Stimulated activated CD4-positive, alpha-beta T cell treated with anti-CD3 and anti-CD28 coated beads, TNF-alpha, amount 100 ng/mL, for 48 hours (primary cell): ENCODE results near the gene IFIT2.
"Not testable (repeated sequence)": the region's sequence is repeated elsewhere in the genome, so short reads cannot be mapped to it uniquely, and the experiment has no call there.

Source experiments
- DNase-seq, 3 donors: peaks; one replicate each; pipeline ENCODE4 v3.0.0-alpha.2; 2020; ENCODE audit warnings: low read depth in 3 of 3

Gene IFIT2

DNA sequence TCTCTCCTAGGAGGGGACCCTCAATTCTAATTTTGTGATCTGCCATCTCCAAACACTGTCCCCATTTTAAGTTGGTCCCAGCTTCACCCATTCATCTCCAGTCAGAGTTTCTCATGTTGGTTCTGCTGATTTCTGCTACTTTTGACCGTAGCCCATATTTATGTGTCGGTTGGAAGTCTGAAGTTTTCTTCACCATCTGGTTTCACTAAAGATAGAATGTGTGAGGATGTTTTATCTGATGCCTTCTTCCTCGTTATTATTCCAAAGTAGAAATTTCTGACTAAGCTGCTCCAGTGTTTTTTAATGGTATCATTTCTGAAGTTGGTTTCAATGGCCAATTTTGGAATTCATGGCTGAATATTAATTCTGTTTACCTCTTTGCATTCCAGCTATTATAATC lies 21.3 kb upstream of the IFIT2 start:
- DNase-seq: no peak

DNA sequence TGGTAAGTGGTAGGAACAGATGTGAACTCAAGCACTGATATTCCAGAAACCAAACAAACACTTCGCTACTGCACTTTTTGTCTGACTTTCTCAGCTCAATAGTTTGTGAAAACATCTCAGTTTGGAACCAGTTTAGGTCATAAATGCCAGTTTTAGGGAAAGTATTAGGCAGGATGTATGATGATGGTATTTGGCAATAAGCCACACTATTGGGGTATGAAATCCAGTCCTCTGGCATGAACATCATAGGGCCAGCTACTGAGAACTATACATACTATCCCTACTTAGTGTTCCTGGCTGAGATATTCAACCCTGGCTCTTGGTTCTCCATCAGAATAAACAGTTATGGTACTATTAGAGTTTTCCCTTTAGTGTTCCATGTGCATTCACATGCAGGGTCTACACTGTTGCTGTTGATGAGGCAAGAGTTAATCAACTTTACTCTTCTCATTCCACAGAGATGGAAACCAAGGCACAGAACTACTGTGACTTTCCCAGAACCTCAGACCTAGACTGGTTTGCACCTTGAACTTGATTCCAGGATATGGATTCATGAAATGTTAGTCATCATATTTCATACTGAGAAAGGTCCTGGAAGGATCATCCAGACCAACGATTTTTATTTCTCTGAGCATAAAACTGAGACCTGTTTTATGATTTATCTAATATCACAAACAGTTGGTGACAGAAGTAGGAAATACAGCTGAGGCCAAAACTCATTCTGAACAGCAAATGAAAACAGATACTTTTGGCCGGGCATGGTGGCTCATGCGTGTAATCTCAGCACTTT lies 20.0 kb upstream of the IFIT2 start:
- no peak for DNase-seq

DNA sequence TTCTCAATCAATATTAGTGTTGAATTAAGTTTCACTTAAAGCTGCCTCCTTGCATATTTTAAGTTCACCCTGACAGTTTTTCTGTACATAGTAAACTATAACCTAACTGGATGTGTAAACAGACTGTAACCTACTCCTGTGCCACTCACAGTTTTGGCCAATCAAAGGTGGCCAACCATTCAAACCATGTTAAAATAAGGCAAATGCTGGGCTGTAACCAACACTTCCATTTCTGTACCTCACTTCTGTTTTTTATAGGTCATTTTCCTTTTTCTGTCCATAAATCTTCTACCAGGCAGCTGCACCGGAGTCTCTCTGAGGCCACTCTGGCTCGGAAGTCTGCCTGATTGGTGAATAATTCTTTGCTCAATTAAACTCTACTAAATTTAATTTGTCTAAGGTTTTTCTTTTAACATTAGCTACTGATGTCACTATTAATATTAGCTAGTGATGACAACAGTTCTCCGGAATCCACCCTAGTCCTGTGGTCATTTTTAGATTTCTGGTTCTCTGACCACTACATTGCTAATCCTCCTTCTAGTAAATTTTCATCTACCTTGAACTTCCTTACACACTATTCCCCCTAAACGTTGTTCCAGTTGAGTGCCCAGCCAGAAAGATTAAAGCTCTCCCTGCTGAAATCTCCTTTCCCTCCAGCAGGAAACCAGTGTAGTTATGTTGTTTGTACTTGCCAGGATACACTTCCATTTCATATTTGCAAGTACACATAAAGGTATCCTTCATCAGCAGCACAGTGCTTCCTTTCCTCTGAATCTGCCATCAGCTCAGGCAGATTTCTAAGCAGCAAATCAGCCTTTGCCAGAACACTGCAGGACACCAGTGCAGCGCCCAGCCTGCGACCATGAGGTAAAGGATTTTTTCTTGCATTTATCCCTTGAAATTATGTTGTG lies 18.6 kb upstream of the IFIT2 start:
- DNase-seq: no peak

DNA sequence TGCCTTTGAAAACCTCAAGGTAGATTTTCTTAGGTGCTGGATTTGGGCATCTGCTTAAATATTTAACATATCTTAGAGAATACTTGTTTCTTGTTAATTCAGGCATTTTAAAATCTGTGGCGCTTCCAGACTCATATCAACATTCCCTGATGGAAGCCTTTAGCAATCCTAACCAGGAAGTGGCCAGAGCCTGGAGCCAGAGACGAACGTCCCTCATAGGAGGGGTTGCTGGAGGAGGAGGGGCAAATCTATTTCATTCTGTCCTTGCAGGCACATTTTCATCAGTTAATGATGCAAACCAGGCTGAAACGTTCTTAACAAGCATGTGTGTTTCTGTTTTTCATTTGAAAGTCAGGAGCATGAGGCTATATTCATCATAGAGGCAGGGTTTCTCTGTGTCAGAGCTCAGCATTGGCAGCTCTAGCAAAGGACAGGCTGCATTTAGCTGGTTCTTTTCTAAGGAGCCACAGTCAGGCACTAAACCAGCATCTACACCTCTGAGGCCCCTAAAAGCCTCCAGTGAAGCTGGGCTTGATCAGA lies 17.8 kb upstream of the IFIT2 start:
- DNase-seq: no peak

DNA sequence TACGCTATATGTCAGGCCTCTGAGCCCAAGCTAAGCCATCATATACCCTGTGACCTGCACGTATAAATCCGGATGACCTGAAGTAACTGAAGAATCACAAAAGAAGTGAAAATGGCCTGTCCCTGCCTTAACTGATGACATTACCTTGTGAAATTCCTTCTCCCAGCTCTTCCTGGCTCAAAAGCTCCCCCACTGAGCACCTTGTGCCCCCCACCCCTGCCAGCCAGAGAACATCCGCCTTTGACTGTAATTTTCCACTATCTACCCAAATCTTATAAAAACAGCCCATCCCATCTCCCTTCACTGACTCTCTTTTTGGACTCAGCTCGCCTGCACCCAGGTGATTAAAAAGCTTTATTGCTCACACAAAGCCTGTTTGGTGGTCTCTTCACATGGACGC lies 17.1 kb upstream of the IFIT2 start:
- DNase-seq: not testable (repeated sequence)

DNA sequence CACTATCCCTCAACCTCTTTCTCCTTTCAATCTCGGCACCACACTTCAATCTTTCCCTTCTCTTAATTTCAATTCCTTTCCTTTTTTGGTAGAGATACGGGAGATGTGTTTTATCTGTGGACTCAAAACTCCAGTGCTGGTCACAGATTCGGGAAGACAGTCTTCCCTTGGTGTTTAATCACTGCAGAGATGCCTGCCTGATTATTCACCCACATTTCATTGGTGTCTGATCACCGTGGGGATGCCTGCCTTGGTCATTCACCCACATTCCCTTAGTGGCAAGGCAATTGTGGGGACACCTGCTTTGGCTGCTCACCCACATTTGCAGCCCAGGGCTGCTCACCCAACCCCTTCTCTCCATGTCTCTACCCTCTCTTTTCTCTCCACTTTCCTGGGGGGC lies 16.5 kb upstream of the IFIT2 start:
- DNase-seq: not testable (repeated sequence)

DNA sequence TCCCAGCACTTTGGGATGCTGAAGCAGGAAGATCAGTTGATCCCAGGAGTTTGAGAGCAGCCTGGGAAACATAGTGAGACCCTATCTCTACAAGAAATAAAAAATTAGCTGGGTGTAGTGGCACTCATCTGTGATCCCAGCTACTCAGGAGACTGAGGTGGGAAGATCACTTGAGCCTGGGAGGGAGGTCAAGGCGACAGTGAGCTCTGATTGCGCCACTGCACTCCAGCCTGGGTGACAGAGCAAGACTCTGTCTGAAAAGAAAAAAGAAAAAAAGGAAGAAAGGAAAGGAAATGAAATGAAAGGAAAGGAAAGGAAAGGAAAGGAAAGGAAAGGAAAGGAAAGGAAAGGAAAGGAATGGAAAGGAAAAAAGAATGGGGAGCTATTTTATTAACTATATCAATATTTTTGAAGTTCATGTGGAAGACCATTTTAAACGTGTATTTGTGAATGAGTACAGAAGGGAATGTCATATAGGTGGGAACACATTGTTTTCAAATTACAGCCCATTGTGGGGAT lies 7.1 kb upstream of the IFIT2 start:
- no peak for DNase-seq

DNA sequence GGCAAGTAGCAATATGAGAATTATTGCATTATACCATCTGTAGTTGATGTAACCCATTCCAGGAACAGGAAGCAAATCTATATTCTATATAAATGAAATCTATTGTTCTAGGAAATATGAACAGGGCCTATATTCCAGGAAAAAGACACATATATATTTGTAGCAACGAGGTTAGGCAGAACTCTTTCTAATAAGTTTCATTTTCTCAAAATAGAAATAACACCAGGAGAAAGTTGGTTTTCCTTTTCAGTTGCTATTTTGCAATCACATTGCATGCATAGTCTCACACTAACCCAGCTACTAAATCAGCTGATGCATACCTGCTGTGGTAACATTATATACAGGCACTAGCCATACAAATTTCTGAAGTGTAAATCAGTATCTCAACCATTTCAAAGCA lies 6.2 kb upstream of the IFIT2 start:
- no peak for DNase-seq

DNA sequence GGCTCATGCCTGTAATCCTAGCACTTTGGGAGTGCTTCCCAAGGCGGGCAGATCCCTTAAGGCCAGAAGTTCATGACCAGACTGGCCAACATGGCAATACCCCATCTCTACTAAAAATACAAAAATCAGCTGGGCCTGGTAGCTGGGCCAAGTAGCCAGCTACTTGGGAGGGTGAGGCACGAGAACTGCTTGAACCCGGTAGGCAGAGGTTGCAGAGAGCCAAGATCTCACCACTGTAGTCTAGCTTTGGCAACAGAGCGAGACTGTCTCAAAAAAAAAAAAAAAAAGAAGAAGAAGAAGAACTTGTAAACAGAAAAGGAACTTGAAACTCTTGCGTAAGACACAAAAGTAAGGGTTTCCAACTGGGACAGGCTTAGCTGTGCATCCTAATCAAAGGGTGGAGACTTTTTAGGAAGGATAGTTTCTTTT lies 5.6 kb upstream of the IFIT2 start:
- DNase-seq: no peak

DNA sequence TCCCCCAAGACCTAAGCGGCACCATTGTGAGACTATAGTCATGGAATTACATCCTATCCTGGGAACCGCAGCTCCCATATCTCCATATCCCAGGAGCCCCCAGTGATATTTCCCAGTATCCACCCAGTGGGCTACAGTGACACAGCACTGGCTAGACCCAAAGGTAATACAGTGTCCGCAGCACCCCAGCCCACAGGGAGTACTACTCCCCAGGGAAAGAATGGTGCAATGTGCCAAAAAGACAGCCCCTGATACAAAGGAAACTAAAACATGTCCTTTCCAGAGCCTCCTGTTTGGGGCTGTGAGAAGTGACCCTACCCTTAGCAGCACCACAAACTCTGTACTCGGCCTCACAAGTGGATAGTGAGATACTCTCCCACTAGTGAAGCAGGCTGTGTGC lies 4.5 kb upstream of the IFIT2 start:
- no peak for DNase-seq

DNA sequence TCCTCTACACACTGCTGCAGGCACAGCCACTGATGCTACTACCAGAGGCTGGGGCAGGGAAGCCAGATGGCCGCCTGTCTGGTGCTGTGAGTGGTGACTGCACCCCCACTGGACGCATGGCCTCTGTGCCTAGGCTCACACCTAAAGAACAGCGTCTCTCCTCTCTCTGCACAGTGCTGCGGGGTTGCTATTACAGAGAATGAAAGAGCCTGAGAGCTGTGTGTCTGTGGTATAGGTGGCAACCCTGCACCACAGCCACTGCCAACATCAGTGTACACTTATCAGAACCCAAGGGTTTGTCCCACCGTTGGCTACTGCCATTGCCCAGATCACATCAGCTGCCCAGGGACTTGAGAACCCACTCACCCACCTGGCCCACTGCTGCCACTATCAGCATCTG lies 4.1 kb upstream of the IFIT2 start:
- DNase-seq: no peak

DNA sequence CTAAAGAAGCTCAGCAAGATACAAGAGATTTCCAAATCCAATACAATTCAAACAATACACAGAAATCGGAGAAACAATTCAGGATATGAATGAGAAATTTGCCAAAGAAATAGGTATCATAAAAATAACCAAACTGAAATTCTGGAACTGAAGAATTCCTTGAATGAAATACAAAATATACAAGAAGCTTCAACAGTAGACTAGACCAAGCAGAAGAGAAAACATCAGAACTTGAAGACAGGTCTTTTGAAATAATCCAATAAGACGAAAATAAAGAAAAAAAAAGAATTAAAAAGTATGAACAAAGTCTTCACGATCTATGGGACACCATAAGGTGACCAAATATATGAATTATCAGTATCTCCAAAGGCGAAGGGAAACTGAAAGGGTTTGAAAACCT lies 2.8 kb upstream of the IFIT2 start:
- DNase-seq: no peak

DNA sequence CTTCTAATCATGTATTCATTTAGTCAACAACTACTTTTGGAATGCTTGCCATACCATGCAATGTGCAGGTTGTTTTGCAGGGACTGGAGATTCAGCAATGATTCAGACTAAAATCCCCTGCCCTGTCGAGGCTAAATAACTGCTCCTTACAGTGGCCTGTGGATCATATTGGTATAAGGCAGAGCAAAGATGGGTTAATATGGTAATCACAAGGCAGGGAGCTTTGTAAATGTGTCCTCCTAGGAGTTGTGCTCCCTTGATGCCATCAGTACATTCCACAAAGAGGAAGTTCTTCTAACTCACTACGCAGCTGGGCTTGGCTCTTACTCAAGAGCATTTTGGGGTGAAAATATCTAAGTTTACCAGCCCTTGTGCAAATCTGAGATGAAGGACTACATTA lies 614 bp upstream of the IFIT2 start:
- DNase-seq: no peak

DNA sequence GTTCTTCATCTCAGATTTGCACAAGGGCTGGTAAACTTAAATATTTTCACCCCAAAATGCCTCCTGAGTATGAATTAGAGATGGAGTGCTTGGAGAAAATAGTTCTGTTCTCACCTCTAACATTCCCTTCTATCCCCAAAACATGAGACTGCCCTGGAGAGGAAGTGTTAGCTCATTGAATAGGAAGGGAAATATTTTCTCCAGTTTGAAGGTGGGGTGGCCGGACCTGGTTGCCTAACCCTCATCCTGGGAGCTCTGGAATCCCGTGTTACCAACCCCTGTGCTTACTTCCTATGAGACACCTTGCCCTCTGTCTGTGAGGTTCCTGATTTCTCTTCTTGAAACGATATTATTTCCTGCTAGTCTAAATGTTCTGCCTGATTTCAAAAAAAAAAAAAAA lies 779 bp downstream of the IFIT2 start:
- DNase-seq: no peak

DNA sequence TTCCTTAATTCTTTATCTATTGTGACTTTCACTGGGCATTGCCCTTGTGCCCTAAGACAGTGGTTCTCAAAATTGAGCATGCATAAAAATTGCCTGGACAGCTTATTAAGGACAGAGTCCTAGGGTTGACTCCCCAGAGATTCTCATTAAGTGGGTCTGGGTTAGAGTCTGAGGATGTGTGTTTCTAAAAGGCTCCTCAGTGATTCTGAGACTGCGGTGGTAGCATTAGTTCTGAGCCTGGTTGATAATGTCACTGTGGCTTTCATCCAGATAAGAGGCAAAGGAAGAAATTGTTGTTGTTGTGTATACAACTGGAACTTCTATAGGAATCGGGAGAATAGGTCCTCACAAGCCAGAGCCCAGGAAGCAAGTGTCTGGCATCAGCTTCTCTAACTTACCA lies 1.3 kb downstream of the IFIT2 start:
- no peak for DNase-seq

DNA sequence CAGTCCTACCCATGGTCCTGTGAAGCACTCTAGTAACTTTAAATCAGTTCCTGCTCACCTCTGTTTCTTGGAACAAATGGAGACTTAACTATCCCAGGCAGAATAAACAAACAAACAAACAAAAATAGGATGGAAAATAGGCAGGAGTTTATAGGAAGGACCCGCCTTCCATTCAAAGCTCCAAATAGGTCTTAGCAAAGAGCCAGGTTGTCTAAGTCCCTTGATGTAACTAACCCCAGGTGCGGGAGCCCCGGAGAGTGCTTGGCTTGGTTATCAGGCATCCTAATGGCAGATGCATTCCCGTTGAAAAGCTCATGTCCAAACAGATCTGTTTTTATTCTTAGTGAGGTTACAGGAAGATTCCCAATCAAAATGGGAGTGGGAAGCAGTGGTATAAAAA lies 2.2 kb downstream of the IFIT2 start:
- DNase-seq: no peak

DNA sequence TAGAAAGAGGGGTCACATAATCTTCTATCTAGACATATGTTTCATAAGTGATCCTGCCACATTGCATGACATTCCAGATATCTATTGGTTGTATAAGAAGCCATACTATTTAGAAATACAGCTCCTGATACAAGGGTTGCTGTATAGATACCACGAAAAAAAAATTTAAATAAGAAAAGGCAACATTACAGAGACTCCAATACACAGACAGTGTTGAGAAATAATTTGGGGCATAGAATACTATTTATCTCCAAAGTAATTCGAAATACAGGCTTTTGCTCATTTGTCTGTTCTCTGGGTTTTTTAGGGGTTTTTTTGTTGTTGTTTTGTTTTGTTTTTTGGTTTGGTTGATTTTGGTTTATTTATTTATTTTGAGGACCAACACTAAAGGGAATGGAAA lies 2.6 kb downstream of the IFIT2 start:
- no peak for DNase-seq

DNA sequence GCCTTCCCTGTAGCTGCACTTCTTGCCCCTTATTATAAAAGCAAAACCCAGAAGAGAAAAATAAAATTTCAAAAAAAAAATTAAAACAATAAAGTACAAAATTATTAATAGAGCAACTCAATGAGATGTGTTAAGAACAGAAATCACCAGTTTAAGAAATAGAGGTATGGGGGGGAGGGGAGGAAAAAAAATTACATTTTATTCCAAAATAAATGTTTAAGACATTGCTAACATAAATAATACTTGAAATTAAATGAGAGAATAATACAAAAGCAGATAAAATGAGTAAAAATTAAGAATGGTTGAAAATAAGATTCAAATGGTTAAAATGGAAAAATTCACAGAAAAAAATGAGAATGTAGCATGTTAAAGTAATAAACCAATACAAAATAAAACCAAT lies 3.1 kb downstream of the IFIT2 start:
- no peak for DNase-seq

DNA sequence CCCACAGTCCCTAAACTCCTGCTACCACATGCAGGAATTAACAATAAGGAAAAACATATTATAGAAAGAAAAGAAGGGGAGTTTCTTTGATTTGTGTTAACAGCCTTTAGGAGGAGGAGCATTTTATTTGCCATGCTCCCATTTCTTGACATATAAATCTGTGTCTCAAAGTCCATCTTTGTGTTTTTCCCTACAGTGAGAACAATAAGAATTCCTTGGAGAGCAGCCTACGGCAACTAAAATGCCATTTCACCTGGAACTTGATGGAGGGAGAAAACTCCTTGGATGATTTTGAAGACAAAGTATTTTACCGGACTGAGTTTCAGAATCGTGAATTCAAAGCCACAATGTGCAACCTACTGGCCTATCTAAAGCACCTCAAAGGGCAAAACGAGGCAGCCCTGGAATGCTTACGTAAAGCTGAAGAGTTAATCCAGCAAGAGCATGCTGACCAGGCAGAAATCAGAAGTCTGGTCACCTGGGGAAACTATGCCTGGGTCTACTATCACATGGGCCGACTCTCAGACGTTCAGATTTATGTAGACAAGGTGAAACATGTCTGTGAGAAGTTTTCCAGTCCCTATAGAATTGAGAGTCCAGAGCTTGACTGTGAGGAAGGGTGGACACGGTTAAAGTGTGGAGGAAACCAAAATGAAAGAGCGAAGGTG lies 4.1 kb downstream of the IFIT2 start:
- DNase-seq: no peak

DNA sequence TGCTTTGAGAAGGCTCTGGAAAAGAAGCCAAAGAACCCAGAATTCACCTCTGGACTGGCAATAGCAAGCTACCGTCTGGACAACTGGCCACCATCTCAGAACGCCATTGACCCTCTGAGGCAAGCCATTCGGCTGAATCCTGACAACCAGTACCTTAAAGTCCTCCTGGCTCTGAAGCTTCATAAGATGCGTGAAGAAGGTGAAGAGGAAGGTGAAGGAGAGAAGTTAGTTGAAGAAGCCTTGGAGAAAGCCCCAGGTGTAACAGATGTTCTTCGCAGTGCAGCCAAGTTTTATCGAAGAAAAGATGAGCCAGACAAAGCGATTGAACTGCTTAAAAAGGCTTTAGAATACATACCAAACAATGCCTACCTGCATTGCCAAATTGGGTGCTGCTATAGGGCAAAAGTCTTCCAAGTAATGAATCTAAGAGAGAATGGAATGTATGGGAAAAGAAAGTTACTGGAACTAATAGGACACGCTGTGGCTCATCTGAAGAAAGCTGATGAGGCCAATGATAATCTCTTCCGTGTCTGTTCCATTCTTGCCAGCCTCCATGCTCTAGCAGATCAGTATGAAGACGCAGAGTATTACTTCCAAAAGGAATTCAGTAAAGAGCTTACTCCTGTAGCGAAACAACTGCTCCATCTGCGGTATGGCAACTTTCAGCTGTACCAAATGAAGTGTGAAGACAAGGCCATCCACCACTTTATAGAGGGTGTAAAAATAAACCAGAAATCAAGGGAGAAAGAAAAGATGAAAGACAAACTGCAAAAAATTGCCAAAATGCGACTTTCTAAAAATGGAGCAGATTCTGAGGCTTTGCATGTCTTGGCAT lies 4.8 kb downstream of the IFIT2 start:
- no peak for DNase-seq

DNA sequence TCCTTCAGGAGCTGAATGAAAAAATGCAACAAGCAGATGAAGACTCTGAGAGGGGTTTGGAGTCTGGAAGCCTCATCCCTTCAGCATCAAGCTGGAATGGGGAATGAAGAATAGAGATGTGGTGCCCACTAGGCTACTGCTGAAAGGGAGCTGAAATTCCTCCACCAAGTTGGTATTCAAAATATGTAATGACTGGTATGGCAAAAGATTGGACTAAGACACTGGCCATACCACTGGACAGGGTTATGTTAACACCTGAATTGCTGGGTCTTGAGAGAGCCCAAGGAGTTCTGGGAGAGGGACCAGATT lies 5.4 kb downstream of the IFIT2 start:
- no peak for DNase-seq
